KMS-11 (cell line): ENCODE measurements around the gene RPS6KA2.

Experiments used
- H2AFZ ChIP-seq: fragments of 200-600 bp; sonication (generic); 2 replicates; pipeline ENCODE4 v1.6.1; 2016; ENCODE audit warnings: antibody characterized with exemption, mixed run types, low read depth
- H3K27ac ChIP-seq: fragments of 200-600 bp; sonication (generic); 2 replicates; pipeline ENCODE4 v1.6.1; 2016; ENCODE audit warnings: mild to moderate bottlenecking, mixed run types
- H3K27me3 ChIP-seq: fragments of 200-600 bp; sonication (generic); 2 replicates; pipeline ENCODE4 v1.6.1; 2017; ENCODE audit warnings: mild to moderate bottlenecking, low read depth, mixed run types, moderate library complexity; ENCODE audit not compliant: insufficient read depth
- H3K36me3 ChIP-seq: fragments of 200-600 bp; sonication (generic); 2 replicates; pipeline ENCODE4 v1.6.1; 2017; ENCODE audit warnings: mild to moderate bottlenecking, mixed run types; ENCODE audit not compliant: insufficient read depth
- H3K4me1 ChIP-seq: fragments of 200-600 bp; sonication (generic); 2 replicates; pipeline ENCODE4 v1.6.1; 2016; ENCODE audit warnings: mild to moderate bottlenecking, low read depth, mixed run types; ENCODE audit not compliant: poor library complexity, severe bottlenecking
- H3K4me2 ChIP-seq: fragments of 200-600 bp; sonication (generic); 2 replicates; pipeline ENCODE4 v1.7.0; 2016; ENCODE audit warnings: mild to moderate bottlenecking, mixed run types
- H3K4me3 ChIP-seq: fragments of 200-600 bp; sonication (generic); IDR thresholded peaks from 2 replicates; pipeline ENCODE4 v1.6.1; 2017; ENCODE audit warnings: low read depth, low read length, mixed read lengths; ENCODE audit not compliant: insufficient read depth
- H3K79me2 ChIP-seq: fragments of 200-600 bp; sonication (generic); 2 replicates; pipeline ENCODE4 v1.6.1; 2016; ENCODE audit warnings: low read depth, mixed run types; ENCODE audit not compliant: insufficient read depth
- H3K9ac ChIP-seq: fragments of 200-600 bp; sonication (generic); 2 replicates; pipeline ENCODE4 v1.6.1; 2016; ENCODE audit warnings: mild to moderate bottlenecking, mixed run types
- H4K20me1 ChIP-seq: fragments of 200-600 bp; sonication (generic); 2 replicates; pipeline ENCODE4 v1.6.1; 2016; ENCODE audit warnings: mild to moderate bottlenecking, mixed run types; ENCODE audit not compliant: insufficient read depth
- TF ChIP-seq, protein P1 (sequence below): fragments of 200-600 bp; sonication (generic); conservative IDR thresholded peaks from 2 replicates; pipeline ENCODE4 v1.6.1; 2017; ENCODE audit warnings: low read depth, mild to moderate bottlenecking, antibody characterized with exemption, low read length, moderate library complexity, mixed read lengths

The RPS6KA2 gene

DNA sequence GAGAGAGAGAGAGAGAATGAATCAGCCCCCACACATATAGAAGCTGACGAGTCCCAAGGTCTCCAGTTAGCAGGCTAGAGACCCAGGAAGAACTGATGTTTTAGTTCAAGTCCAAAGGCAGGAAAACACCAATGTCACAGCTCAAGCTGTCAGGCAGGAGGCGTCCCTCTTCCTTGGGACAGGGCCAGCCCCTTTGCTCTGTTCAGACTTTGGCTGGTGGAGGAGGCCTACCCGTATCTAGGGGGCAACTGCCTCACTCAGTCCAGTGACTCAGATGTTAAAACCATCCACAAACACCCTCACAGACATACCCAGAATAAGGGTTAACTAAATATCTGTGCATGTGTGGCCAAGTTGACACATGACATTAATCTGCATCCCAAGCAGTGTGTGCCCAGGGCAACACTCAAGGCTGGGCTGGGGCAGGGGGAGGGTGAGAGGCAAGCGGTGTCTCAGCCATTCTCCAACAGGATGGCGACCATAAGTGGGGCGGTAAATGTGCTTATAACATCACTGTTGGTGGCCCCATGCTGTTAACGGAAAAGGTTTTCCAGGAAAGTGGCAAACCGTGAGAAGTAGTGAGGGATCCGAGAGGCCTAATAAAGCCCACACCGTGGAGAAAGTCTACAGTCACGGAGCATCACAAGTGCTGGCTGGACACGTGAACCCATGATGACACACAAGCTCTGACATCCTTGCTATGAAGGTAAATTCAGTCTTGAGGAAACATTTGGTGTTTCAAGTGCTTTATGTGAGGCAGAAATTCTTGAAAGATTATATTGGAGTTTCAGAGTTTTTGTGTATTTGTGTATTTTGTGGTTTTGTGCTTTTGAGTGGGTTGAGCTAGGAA is 68.7 kb downstream of the RPS6KA2 start:
- no peak overlapping the region for H3K27ac ChIP-seq
- no peak overlapping the region for H3K9ac ChIP-seq
- no peak overlapping the region for H2AFZ ChIP-seq
- no peak overlapping the region for H3K4me2 ChIP-seq
- H3K27me3 ChIP-seq: no peaks in the 10 kb centered on the region
- no peaks in the 10 kb centered on the region for H3K4me1 ChIP-seq
- H4K20me1 ChIP-seq: no peaks in the 10 kb centered on the region
- TF ChIP-seq, protein P1, sequence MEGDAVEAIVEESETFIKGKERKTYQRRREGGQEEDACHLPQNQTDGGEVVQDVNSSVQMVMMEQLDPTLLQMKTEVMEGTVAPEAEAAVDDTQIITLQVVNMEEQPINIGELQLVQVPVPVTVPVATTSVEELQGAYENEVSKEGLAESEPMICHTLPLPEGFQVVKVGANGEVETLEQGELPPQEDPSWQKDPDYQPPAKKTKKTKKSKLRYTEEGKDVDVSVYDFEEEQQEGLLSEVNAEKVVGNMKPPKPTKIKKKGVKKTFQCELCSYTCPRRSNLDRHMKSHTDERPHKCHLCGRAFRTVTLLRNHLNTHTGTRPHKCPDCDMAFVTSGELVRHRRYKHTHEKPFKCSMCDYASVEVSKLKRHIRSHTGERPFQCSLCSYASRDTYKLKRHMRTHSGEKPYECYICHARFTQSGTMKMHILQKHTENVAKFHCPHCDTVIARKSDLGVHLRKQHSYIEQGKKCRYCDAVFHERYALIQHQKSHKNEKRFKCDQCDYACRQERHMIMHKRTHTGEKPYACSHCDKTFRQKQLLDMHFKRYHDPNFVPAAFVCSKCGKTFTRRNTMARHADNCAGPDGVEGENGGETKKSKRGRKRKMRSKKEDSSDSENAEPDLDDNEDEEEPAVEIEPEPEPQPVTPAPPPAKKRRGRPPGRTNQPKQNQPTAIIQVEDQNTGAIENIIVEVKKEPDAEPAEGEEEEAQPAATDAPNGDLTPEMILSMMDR: no peak
- H3K36me3 ChIP-seq: no peaks in the 10 kb centered on the region
- no peak overlapping the region for H3K4me3 ChIP-seq
- H3K79me2 ChIP-seq: no peaks in the 10 kb centered on the region

DNA sequence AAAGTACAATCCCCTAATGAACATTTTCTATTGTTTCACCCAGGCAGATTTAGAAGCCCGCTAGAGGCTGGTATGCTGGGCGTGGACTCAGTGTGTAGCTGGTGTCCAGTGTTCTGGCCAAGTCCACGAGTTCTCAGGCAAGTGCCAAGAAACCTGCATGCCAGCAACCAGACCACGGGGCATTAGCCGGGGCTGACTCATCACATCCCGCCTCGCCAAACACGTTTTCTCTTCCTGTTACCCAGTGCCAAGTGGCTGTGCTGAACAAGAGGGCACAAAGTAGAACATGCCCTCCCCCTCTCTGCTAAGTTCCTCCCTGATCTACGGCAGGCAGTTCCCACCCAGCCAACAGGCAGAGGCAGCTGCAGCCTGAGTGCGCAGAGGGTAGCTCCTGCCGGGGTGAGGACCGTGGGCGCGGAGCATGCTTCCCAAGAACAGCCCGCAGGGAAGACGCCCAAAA is 70.2 kb downstream of the RPS6KA2 start:
- H2AFZ ChIP-seq: no peak overlapping the region
- no peaks in the 10 kb centered on the region for H4K20me1 ChIP-seq
- no peaks in the 10 kb centered on the region for H3K27me3 ChIP-seq
- H3K27ac ChIP-seq: no peak overlapping the region
- H3K4me2 ChIP-seq: no peak overlapping the region
- no peak overlapping the region for H3K4me3 ChIP-seq
- H3K36me3 ChIP-seq: no peaks in the 10 kb centered on the region
- TF ChIP-seq, protein P1: no peak
- H3K4me1 ChIP-seq: no peaks in the 10 kb centered on the region
- no peaks in the 10 kb centered on the region for H3K79me2 ChIP-seq
- H3K9ac ChIP-seq: no peak overlapping the region

DNA sequence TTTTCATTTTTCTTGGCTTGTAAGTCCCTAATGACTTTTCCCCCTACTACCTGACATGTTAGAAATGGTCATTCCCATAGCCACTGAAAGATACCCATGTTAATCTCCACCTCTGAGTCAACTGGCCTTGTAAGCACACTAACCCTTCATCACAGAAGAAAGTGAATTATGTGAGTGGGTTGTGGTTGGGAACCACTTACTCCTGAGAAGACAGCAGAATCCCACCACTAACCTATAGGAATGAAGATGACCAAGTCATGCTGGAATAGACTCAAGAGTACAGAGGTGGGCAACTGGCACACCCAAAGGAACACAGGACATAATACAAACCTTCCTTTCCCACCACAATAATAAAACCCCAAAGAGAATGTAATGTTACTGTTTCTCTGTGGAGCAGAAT is 70.7 kb downstream of the RPS6KA2 start:
- TF ChIP-seq, protein P1: no peak
- Histone ChIP-seq H3K9ac (no peak overlapping the region), H4K20me1 (no peaks in the 10 kb centered on the region), H3K4me2 (no peak overlapping the region), H2AFZ (no peak overlapping the region), H3K79me2 (no peaks in the 10 kb centered on the region), H3K27me3 (no peaks in the 10 kb centered on the region), H3K36me3 (no peaks in the 10 kb centered on the region), H3K4me1 (no peaks in the 10 kb centered on the region), H3K4me3 (no peak overlapping the region), H3K27ac (no peak overlapping the region)

DNA sequence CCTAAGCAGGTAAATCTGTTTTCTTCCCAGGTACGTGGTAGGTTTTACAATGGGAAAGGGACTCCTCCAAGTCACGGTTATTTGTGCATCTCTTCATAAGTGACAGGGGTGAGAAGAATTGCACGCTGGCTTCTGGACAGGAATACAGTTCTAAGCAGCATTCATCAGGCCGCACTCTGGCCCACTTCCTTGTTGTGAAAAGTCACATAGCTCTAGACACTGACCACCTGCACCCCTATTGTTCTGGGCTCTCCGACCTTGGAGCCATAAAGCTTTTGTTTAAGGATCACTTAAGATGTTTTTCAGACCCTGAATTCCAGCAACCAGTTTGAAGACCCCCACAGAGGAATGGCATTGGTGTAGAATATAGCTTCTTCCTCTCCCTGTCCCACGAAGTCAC is 72.0 kb downstream of the RPS6KA2 start:
- Histone ChIP-seq H3K27ac (no peak overlapping the region), H3K4me3 (no peak overlapping the region), H3K4me1 (no peaks in the 10 kb centered on the region)

More for the DNA sequence above, 72.0 kb downstream of the RPS6KA2 start:
- no peaks in the 10 kb centered on the region for H4K20me1 ChIP-seq
- TF ChIP-seq, protein P1: no peak
- H2AFZ ChIP-seq: no peak overlapping the region
- no peak overlapping the region for H3K9ac ChIP-seq
- H3K27me3 ChIP-seq: no peaks in the 10 kb centered on the region
- H3K36me3 ChIP-seq: no peaks in the 10 kb centered on the region
- H3K79me2 ChIP-seq: no peaks in the 10 kb centered on the region
- no peak overlapping the region for H3K4me2 ChIP-seq
